Lower leg skin (tissue), 3 donors: ENCODE data around the gene CSTB.

Source experiments
- POLR2A ChIP-seq, 2 donors: fragments of 450-650 bp; IDR thresholded peaks; one replicate each; pipeline ENCODE4 v1.6.1; 2016 to 2017; ENCODE audit warnings: antibody characterized with exemption in 2 of 2, mild to moderate bottlenecking in 1 of 2, moderate library complexity in 1 of 2
- TF ChIP-seq, protein P1 (sequence below), 3 donors: fragments of 450-650 bp; IDR thresholded peaks; one replicate each; pipeline ENCODE4 v1.5.1; 2016; ENCODE audit warnings: antibody characterized with exemption in 3 of 3, mild to moderate bottlenecking in 3 of 3, moderate library complexity in 2 of 3

DNA sequence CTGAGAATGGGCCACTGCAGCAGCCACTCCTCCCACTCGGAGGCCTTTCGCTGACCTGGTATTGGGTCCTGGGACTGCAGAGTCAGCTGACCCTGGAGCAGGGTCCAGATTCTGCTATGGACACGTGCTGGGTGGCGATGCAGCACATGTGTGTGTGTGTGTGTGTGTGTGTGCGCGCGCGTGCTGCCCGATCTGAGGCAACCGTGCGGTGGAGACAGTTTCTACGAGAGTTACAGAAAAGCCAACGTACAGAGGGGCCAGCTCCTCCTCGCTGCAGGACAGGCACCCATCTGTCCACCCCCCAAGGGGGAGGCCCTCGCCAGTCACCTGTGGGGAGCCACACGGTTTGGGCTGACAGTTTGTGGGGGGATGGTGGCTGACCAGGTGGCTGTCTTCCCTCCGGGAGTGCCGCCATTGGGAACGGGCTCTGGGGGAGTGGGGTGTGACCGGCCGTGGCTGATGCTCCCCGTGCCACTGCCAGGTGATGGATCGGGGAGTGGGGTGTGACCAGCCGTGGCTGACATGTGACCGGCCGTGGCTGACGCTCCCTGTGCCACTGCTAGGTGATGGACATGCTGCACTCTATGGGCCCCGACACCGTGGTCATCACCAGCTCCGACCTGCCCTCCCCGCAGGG, 24.0 kb downstream of the CSTB start:
- TF ChIP-seq, protein P1, sequence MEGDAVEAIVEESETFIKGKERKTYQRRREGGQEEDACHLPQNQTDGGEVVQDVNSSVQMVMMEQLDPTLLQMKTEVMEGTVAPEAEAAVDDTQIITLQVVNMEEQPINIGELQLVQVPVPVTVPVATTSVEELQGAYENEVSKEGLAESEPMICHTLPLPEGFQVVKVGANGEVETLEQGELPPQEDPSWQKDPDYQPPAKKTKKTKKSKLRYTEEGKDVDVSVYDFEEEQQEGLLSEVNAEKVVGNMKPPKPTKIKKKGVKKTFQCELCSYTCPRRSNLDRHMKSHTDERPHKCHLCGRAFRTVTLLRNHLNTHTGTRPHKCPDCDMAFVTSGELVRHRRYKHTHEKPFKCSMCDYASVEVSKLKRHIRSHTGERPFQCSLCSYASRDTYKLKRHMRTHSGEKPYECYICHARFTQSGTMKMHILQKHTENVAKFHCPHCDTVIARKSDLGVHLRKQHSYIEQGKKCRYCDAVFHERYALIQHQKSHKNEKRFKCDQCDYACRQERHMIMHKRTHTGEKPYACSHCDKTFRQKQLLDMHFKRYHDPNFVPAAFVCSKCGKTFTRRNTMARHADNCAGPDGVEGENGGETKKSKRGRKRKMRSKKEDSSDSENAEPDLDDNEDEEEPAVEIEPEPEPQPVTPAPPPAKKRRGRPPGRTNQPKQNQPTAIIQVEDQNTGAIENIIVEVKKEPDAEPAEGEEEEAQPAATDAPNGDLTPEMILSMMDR (IDR thresholded peaks at IDR 0.05), result no peak
- TF ChIP-seq POLR2A (IDR thresholded peaks at IDR 0.05), result no peak
